B cell (primary cell): ENCODE results near the gene CFL1. TPM values are rescaled to one million over a fixed set of nuclear protein-coding genes. Genes with fewer than 3 reads are reported as not detected.
A peak's percentile ranks its signal among the peaks of the same experiment; 100 is the strongest.

ENCODE experiments used
- ATAC-seq: fragments of 200-7000 bp; cut with Tn5 transposase; one replicate; pipeline ENCODE4 v1.10.0; 2021; ENCODE audit warnings: low read depth, mild to moderate bottlenecking, moderate number of reproducible peaks, moderate library complexity
- CTCF ChIA-PET: fragments of 350-600 bp; sonication (Branson Sonifier 250); formaldehyde crosslinking; loops from one replicate; lab custom pipeline; 2021; ENCODE audit warnings: antibody characterized with exemption, inconsistent platforms; lab: Charles Lee
- POLR2A ChIA-PET: fragments of 350-600 bp; sonication (Branson Sonifier 250); formaldehyde crosslinking; loops from one replicate; lab custom pipeline; 2021; ENCODE audit warnings: antibody characterized with exemption; lab: Charles Lee
- DNase-seq: peaks from one replicate; pipeline ENCODE4 v3.0.0; 2013
- H2AFZ ChIP-seq: 2 replicates; pipeline ENCODE4 v1.6.1; 2012; ENCODE audit warnings: mild to moderate bottlenecking, low read depth, low read length; ENCODE audit not compliant: insufficient read depth, poor library complexity, severe bottlenecking
- H3K27ac ChIP-seq, 2 donors: 1 replicate in 1 of 2; 2 replicates in 1 of 2; pipeline ENCODE4 v1.5.1; 2012 to 2013; ENCODE audit warnings: low read length in 2 of 2, mild to moderate bottlenecking in 2 of 2, moderate library complexity in 1 of 2
- H3K27me3 ChIP-seq, 4 experiments: fragments of 200-600 bp in 1 of 4; sonication (generic) in 1 of 4; replicated peaks in 1 of 4; 1 replicate in 2 of 4; 2 replicates in 2 of 4; pipeline versions ENCODE4 v1.6.1 to v1.7.0; 2013 to 2016; ENCODE audit warnings: low read length in 3 of 4, mild to moderate bottlenecking in 2 of 4, mixed read lengths in 1 of 4, moderate library complexity in 1 of 4; ENCODE audit not compliant: insufficient read depth in 4 of 4, control insufficient read depth in 3 of 4; ENCODE audit errors: control extremely low read depth in 1 of 4
- H3K36me3 ChIP-seq, 2 experiments: replicated peaks in 1 of 2; 1 replicate in 1 of 2; 2 replicates in 1 of 2; pipeline versions ENCODE4 v1.6.1 to v1.7.1; 2013; ENCODE audit warnings: low read length in 1 of 2; ENCODE audit not compliant: insufficient read depth in 2 of 2, control insufficient read depth in 1 of 2; ENCODE audit errors: control extremely low read depth in 1 of 2, extremely low read depth in 1 of 2
- H3K4me1 ChIP-seq, 2 donors: fragments of 200-600 bp in 1 of 2; sonication (generic) in 1 of 2; 1 replicate in 1 of 2; 2 replicates in 1 of 2; pipeline versions ENCODE4 v1.5.1 to v1.6.1; 2013 to 2017; ENCODE audit warnings: low read length in 2 of 2; ENCODE audit not compliant: control insufficient read depth in 2 of 2, insufficient read depth in 2 of 2
- H3K4me2 ChIP-seq: replicated peaks from 2 replicates; pipeline ENCODE3; 2012; ENCODE audit warnings: mild to moderate bottlenecking, low read depth, low read length; ENCODE audit not compliant: poor library complexity, severe bottlenecking
- H3K4me3 ChIP-seq, 5 experiments: fragments of 200-600 bp in 1 of 5; sonication (generic) in 1 of 5; 1 replicate in 3 of 5; 2 replicates in 2 of 5; pipeline versions ENCODE4 v1.5.1 to v1.7.0; 2011 to 2016; ENCODE audit warnings: low read length in 4 of 5, mild to moderate bottlenecking in 4 of 5, low read depth in 2 of 5, control low read depth in 1 of 5, moderate library complexity in 1 of 5; ENCODE audit not compliant: insufficient read depth in 1 of 5; ENCODE audit errors: control extremely low read depth in 1 of 5, extremely low read depth in 1 of 5
- H3K79me2 ChIP-seq: fragments of 200-600 bp; sonication (generic); one replicate; pipeline ENCODE4 v1.6.0; 2016; ENCODE audit warnings: low read length; ENCODE audit not compliant: control insufficient read depth, insufficient read depth
- H3K9ac ChIP-seq: fragments of 200-600 bp; sonication (generic); 2 replicates; pipeline ENCODE4 v1.6.1; 2017; ENCODE audit warnings: mild to moderate bottlenecking, low read length, moderate library complexity
- H3K9me3 ChIP-seq, 3 donors: one replicate each; pipeline versions ENCODE4 v1.6.1 to v1.7.1; 2013; ENCODE audit warnings: low read length in 2 of 3; ENCODE audit not compliant: control insufficient read depth in 2 of 3, insufficient read depth in 1 of 3; ENCODE audit errors: control extremely low read depth in 1 of 3
- H4K20me1 ChIP-seq: 2 replicates; pipeline ENCODE4 v1.6.0; 2012; ENCODE audit warnings: mild to moderate bottlenecking, low read length; ENCODE audit not compliant: insufficient read depth, control insufficient read depth, poor library complexity, severe bottlenecking
- H3K27ac Mint-ChIP-seq: one replicate; pipeline ENCODE4 v1.8.0; 2021; ENCODE audit warnings: mixed read lengths
- H3K27me3 Mint-ChIP-seq: one replicate; pipeline ENCODE4 v1.8.0; 2021; ENCODE audit warnings: mixed read lengths
- H3K4me1 Mint-ChIP-seq: one replicate; pipeline ENCODE4 v1.8.0; 2021; ENCODE audit warnings: mixed read lengths
- H3K4me3 Mint-ChIP-seq: one replicate; pipeline ENCODE4 v1.8.0; 2021; ENCODE audit warnings: mixed read lengths
- H3K9me3 Mint-ChIP-seq: one replicate; pipeline ENCODE4 v1.8.0; 2022; ENCODE audit warnings: mixed read lengths; ENCODE audit not compliant: insufficient read depth
- CTCF ChIP-seq: fragments of 200-600 bp; IDR thresholded peaks from one replicate; pipeline ENCODE4 v1.8.0; 2022; ENCODE audit warnings: antibody characterized with exemption, mild to moderate bottlenecking
- EZH2 ChIP-seq: IDR thresholded peaks from 2 replicates; pipeline ENCODE4 v1.6.1; 2012; ENCODE audit warnings: borderline replicate concordance, low read depth, mild to moderate bottlenecking, moderate library complexity, low read length; ENCODE audit not compliant: insufficient read depth, poor library complexity, severe bottlenecking
- WGBS: methylation state at CpG from one replicate; pipeline ENCODE4 v1.1.5; 2013; ENCODE audit warnings: missing lambda C conversion rate; ENCODE audit not compliant: insufficient coverage; 5-methylcytosine and 5-hydroxymethylcytosine counted together
- intact Hi-C: fragments of 100-400 bp; cut with micrococcal nuclease; formaldehyde crosslinking; loops from one replicate; pipeline ENCODE4 v1.10.0; 2022
- polyA plus RNA-seq: library from polyadenylated mRNA; depleted of rRNA; stranded (reverse); fragments of >200 nt; gene quantifications from 2 replicates; pipeline ENCODE4 v1.2.3, GENCODE V29; 2012
- total RNA-seq, 2 donors: library from RNA; stranded (reverse); fragments of 120-200 nt in 1 of 2; gene quantifications; 1 replicate in 1 of 2; 2 replicates in 1 of 2; pipeline versions ENCODE4 v1.2.3 to v1.2.4, GENCODE V29; 2013 to 2022

Gene CFL1
- total and polyA plus RNA-seq, 2 donors (not counting 1 experiment from before 2014, with no cell fraction given): 455 to 990 TPM

- H3K27me3 ChIP-seq: no peaks in the 10 kb centered on the region
- POLR2A ChIA-PET: no interaction called here
- no peaks in the 10 kb centered on the region for H3K9me3 Mint-ChIP-seq
- H3K9me3 ChIP-seq: no peaks in the 10 kb centered on the region
- CTCF ChIA-PET: interaction anchor here (0.5 to 2.7 kb wide), 3 partner anchors 30 to 74 kb away, joined by 3 to 10 read pairs (median 4); partner anchors contain the start of gene AP5B1
- H3K4me1 ChIP-seq: no peaks in the 10 kb centered on the region
- H3K27ac Mint-ChIP-seq: no peak overlapping the region
- no peak overlapping the region for H3K4me3 ChIP-seq
- no peak overlapping the region for H2AFZ ChIP-seq
- H3K36me3 ChIP-seq: no peaks in the 10 kb centered on the region
- H3K9ac ChIP-seq: no peak overlapping the region
- H3K27ac ChIP-seq: no peak overlapping the region
- no peaks in the 10 kb centered on the region for H4K20me1 ChIP-seq
- peaks cover 4% of the 10 kb centered on the region for H3K27me3 Mint-ChIP-seq
- H3K4me3 Mint-ChIP-seq: no peak overlapping the region
- peak; percentile 32 for DNase-seq
- H3K4me2 ChIP-seq: no peak overlapping the region
- H3K4me1 Mint-ChIP-seq: no peaks in the 10 kb centered on the region
- no peaks in the 10 kb centered on the region for H3K79me2 ChIP-seq
- 86% methylated on average over 21 of the region's 23 CpGs for WGBS
- ATAC-seq: peak; percentile 45
- intact Hi-C loops: no loop called here
- no peak for TF ChIP-seq CTCF
- TF ChIP-seq EZH2: no peak
These were observed 47.7 kb downstream of the CFL1 start for GRCh38 chr11:65810046-65810868.

GRCh38 chr11:65809496-65809895 lies 48.5 kb downstream of the CFL1 start:
- DNase-seq: no peak
- Histone ChIP-seq H3K9me3 (no peaks in the 10 kb centered on the region), H2AFZ (no peak overlapping the region), H3K27me3 (peaks cover 0 to 2% (median 0%) of the 10 kb centered on the region in 4 experiments), H3K79me2 (no peaks in the 10 kb centered on the region), H3K27ac (no peak overlapping the region), H4K20me1 (no peaks in the 10 kb centered on the region), H3K4me3 (no peak overlapping the region), H3K9ac (no peak overlapping the region), H3K4me2 (no peak overlapping the region), H3K36me3 (no peaks in the 10 kb centered on the region), H3K4me1 (no peaks in the 10 kb centered on the region)
- Mint-ChIP-seq H3K9me3 (no peaks in the 10 kb centered on the region), H3K27me3 (peaks cover 4% of the 10 kb centered on the region), H3K4me3 (no peak overlapping the region), H3K27ac (no peak overlapping the region), H3K4me1 (no peaks in the 10 kb centered on the region)
- 86% methylated on average over 9 of the region's 9 CpGs for WGBS
- POLR2A ChIA-PET: no interaction called here
- intact Hi-C loops: no loop called here
- ATAC-seq: no peak
- TF ChIP-seq EZH2: no peak
- CTCF ChIA-PET: interaction anchor here (0.5 to 0.9 kb wide), 2 partner anchors 40 to 75 kb away, joined by 3 to 4 read pairs; no protein-coding TSS in a partner anchor
